ENCODE results near the gene SGTB.

SGTB gene, protein sequence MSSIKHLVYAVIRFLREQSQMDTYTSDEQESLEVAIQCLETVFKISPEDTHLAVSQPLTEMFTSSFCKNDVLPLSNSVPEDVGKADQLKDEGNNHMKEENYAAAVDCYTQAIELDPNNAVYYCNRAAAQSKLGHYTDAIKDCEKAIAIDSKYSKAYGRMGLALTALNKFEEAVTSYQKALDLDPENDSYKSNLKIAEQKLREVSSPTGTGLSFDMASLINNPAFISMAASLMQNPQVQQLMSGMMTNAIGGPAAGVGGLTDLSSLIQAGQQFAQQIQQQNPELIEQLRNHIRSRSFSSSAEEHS

GRCh38 chr5:65721720-65722574, at the start of gene SGTB, which contains the start of gene NLN:
SGTB (minus strand) TSS chr5:65722109; CDS start chr5:65720807, 1,302 bp downstream.
NLN (plus strand) TSS chr5:65722205; CDS start chr5:65722374, 169 bp downstream.
- peak within 1 kb of the TSS; percentile 94 to 98 for H3K27ac Mint-ChIP-seq
- H3K4me3 Mint-ChIP-seq = peak within 1 kb of the TSS; percentile 88 to 97
- H3K9me3 Mint-ChIP-seq = no peaks in the 10 kb centered on the region
- DNase-seq (peak; percentile 84 to 85), ATAC-seq (peak; percentile 95)
- no peaks in the 10 kb centered on the region for H3K27me3 Mint-ChIP-seq
- peaks cover 17% of the 10 kb centered on the region for H3K4me1 Mint-ChIP-seq

DNA sequence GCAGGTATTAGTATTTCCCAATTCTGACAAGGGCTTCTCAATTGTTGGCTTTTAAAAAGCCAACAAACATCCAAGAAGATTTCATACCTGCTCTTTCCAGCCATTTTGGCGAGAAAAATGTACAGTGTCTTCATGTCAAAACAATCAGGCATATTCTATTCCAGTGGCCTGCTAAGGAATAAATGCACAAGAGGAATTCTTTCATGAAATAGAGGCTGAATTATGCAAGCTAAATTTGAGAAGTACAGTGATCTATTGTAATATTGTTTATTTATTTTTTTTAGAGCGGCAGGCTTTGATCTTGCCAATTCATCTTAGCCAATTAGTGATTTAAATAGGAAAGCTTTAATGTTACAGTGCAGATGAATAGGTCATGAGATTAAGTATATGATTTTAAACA, 49.4 kb upstream of the SGTB start:
- no peak for ATAC-seq
- Mint-ChIP-seq H3K4me1 (peaks cover 11% of the 10 kb centered on the region), H3K9me3 (peaks cover 0 to 23% of the 10 kb centered on the region in 2 donors), H3K27ac (no peak overlapping the region), H3K4me3 (no peak overlapping the region), H3K27me3 (no peaks in the 10 kb centered on the region)
- DNase-seq = no peak

DNA sequence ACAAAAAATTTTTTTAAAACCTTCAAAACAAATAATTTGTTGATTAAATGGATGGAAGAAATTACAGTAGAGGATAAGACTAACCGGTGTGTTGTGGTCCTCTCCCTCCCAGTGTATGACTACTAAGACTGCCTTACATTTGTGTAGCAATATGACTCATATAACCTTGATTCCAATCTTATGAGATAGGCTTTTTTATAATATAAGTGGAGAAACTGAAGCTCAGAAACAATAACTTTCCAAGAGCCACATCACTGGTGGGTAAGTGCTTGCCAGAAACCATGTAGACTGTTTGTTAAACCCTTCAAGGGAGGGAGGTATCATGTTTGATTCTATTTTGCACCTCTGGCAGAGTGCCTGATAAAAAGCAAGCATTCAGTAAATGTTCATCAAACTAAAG, 47.6 kb upstream of the SGTB start:
- ATAC-seq = no peak
- Mint-ChIP-seq H3K9me3 (peaks cover 0 to 25% of the 10 kb centered on the region in 2 donors), H3K4me3 (no peak overlapping the region), H3K4me1 (peaks cover 15% of the 10 kb centered on the region), H3K27me3 (no peaks in the 10 kb centered on the region), H3K27ac (no peak overlapping the region)
- no peak for DNase-seq

DNA sequence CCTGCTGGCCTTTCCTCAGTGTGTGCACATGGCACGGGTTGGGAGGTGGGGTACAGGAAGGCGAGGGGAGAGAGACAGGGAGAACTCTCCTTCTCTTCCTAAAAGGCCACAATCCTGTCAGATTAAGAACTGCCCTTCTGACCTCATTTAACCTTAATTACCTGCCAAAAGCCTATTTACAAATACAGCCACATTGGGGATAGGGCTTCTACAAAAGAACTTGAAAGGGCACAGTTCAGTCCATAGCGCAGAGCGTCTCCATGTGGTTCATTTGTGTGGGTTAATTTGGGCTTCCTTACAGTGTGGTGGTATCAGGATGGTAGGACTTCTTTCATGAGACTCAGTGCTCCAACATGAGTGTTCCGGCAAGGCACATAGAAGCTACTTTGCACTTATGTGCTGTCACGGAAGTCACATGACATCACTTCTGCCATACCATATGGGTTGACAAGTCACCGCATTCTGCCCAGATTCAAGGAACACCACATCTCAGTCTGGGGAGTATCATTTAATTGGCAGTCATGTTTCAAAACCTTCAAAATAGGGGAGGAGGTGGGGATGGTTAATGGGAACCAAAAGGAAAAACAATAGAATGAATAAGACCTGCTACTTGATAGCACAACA, 46.9 kb upstream of the SGTB start:
- H3K4me3 Mint-ChIP-seq = no peak overlapping the region
- H3K27me3 Mint-ChIP-seq = no peaks in the 10 kb centered on the region
- ATAC-seq (no peak), DNase-seq (no peak)
- peaks cover 0 to 25% of the 10 kb centered on the region in 2 donors for H3K9me3 Mint-ChIP-seq
- peaks cover 9% of the 10 kb centered on the region for H3K4me1 Mint-ChIP-seq
- H3K27ac Mint-ChIP-seq = no peak overlapping the region

DNA sequence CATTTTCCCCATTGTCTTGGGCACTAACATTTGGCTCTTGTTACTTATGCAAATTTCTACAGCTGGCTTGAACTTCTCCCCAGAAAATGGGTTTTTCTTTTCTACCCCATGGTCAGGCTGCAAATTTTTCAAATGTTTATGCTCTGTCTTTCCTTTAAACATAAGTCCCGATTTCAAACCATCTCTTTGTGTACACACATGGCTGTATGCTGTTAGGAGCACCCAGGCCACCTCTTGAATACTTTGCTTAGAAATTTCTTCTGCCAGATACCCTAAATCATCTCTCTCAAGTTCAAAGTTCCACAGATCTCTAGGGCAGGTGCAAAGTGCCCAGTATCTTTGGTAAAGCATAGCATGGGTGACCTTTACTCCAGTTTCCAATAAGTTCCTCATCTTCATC, 45.7 kb upstream of the SGTB start:
- no peak for ATAC-seq
- Mint-ChIP-seq H3K9me3 (peaks cover 0 to 25% of the 10 kb centered on the region in 2 donors), H3K27ac (no peak overlapping the region), H3K27me3 (no peaks in the 10 kb centered on the region), H3K4me1 (peaks cover 7% of the 10 kb centered on the region), H3K4me3 (no peak overlapping the region)
- no peak for DNase-seq

DNA sequence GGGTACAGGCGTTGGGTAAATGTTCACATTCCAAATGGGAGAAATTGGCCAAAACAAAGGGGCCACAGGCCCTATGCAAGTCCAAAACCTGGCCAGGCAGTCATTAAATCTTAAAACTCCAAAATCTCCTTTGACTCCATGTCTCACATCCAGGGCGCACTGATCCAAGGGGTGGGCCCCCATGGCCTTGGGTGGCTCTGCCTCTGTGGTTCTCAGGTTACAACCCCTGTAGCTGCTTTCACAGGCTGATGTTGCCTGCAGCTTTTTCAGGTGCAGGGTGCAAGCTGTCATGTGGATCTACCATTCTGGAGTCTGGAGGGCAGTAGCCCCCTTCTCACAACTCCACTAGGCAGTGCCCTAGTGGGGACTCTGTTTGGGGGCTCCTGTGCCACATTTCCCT, 44.9 kb upstream of the SGTB start:
- Mint-ChIP-seq H3K27ac (no peak overlapping the region), H3K27me3 (no peaks in the 10 kb centered on the region), H3K9me3 (peaks cover 0 to 25% of the 10 kb centered on the region in 2 donors), H3K4me1 (peaks cover 7% of the 10 kb centered on the region), H3K4me3 (no peak overlapping the region)
- no peak for DNase-seq
- ATAC-seq = no peak

GRCh38 chr5:65766175-65766574, 44.3 kb upstream of the SGTB start:
- ATAC-seq (peak; percentile 39), DNase-seq (no peak)
- peaks cover 0 to 25% of the 10 kb centered on the region in 2 donors for H3K9me3 Mint-ChIP-seq
- no peak overlapping the region for H3K4me3 Mint-ChIP-seq
- peaks cover 8% of the 10 kb centered on the region for H3K4me1 Mint-ChIP-seq
- H3K27me3 Mint-ChIP-seq = no peaks in the 10 kb centered on the region
- no peak overlapping the region for H3K27ac Mint-ChIP-seq

DNA sequence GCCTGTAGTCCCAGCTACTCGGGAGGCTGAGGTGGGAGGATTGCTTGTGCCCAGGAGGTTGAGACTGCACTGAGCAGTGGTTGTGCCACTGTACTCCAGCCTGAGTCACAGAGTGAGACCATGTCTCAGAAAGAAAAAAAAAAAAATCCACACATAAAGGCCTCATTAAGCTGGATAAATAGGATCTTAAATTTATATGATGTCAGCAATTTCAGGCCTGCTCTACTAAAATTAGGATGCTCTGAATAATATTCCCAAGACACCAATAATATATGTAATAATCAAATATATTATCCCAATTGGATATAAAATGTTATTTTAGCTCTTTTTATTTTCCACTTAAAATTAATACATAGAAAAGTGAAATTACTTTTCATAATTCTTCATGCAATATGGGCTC, 43.7 kb upstream of the SGTB start:
- no peaks in the 10 kb centered on the region for H3K27me3 Mint-ChIP-seq
- H3K4me3 Mint-ChIP-seq = no peak overlapping the region
- ATAC-seq = no peak
- H3K4me1 Mint-ChIP-seq = peaks cover 14% of the 10 kb centered on the region
- no peak for DNase-seq
- peaks cover 0 to 25% of the 10 kb centered on the region in 2 donors for H3K9me3 Mint-ChIP-seq
- H3K27ac Mint-ChIP-seq = no peak overlapping the region

DNA sequence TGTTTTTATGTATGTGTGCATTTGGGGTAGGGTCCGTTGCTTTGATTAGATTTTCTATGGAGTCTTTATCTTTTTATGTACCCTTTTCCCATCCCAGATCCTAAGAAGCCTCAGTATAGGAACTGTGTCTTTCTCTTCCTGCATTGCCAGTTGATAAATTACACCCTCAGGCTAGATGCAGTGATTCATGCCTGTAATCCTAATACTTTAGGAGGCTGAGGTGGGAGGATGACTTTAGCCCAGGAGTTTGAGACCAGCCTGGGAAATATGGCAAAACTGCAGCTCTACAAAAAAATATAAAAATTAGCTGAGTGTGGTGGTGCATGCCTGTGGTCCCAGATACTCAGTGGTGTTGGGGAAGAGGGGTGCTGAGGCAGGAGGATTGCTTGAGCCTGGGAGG, 40.3 kb upstream of the SGTB start:
- no peak overlapping the region for H3K27ac Mint-ChIP-seq
- DNase-seq (no peak), ATAC-seq (no peak)
- H3K4me1 Mint-ChIP-seq = peaks cover 14% of the 10 kb centered on the region
- H3K9me3 Mint-ChIP-seq = peaks cover 0 to 12% of the 10 kb centered on the region in 2 donors
- no peak overlapping the region for H3K4me3 Mint-ChIP-seq
- no peaks in the 10 kb centered on the region for H3K27me3 Mint-ChIP-seq

DNA sequence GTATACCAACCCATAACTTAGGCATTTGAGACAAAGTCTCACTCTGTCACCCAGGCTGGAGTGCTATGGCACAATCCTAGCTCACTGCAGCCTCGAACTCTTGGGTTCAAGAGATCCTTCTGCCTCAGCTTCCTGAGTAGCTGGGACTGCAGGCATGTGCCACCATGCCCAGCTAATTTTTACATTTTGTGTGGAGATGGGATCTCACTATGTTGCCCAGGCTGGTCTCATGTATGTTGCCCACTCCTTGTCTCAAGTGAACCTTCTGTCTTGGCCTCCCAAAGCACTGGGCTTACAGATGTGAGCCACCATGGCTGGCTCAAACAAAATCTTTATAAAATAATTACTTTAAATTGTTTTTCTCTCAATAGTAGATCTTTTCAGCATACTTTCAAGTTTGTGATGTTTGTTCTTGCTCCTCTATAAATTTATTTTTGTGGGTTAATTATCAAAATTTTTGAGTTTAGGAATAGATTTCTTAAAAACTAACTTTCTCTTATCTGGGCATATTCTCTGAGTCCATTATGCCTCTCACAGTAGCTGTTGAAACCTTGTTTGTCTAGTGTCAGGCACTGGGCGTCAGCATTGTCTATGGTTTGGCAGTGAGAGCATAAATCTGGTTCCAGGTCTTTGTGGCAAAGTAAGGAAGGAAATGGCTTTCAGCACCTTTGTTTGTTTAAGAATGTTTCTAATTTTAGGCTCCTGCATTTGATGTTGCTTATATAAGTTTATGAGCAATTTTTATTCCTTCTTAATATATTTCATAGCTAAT, 38.8 kb upstream of the SGTB start:
- H3K4me3 Mint-ChIP-seq = no peak overlapping the region
- H3K27ac Mint-ChIP-seq = peak overlapping the region in 1 of 2 donors; percentile 60
- DNase-seq (peak; percentile 11 to 39), ATAC-seq (peak; percentile 79)
- H3K27me3 Mint-ChIP-seq = no peaks in the 10 kb centered on the region
- no peaks in the 10 kb centered on the region for H3K9me3 Mint-ChIP-seq
- peaks cover 7% of the 10 kb centered on the region for H3K4me1 Mint-ChIP-seq

DNA sequence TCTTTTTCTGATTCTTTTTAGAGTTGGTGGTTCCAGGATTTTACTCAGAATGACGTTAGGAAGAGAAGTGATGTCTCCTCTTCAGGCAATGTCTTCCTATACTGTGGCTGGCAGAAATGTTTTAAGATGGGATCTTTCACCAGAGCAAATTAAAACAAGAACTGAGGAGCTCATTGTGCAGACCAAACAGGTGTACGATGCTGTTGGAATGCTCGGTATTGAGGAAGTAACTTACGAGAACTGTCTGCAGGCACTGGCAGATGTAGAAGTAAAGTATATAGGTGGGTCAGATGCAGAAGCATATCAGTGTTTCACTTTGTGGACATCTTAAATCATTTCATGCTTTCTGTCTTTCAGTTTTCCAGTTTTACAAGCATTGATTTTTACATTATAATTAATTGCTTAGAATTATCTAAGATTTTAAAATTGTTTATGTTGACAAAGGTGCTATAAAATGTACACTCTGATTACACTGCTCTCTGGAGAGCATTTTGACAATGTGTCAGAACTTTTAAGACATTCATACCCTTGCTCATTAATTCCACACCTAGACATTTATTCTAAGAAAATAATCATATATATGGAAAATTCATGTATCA, 36.7 kb upstream of the SGTB start:
- Mint-ChIP-seq H3K27ac (no peak overlapping the region), H3K9me3 (no peaks in the 10 kb centered on the region), H3K4me3 (no peak overlapping the region), H3K27me3 (no peaks in the 10 kb centered on the region), H3K4me1 (peaks cover 7% of the 10 kb centered on the region)
- ATAC-seq (no peak), DNase-seq (no peak)

GRCh38 chr5:65753189-65753588, 31.3 kb upstream of the SGTB start:
- Mint-ChIP-seq H3K4me3 (no peak overlapping the region), H3K27me3 (no peaks in the 10 kb centered on the region), H3K9me3 (no peaks in the 10 kb centered on the region), H3K4me1 (peaks cover 5% of the 10 kb centered on the region), H3K27ac (no peak overlapping the region)
- ATAC-seq (no peak), DNase-seq (no peak)

DNA sequence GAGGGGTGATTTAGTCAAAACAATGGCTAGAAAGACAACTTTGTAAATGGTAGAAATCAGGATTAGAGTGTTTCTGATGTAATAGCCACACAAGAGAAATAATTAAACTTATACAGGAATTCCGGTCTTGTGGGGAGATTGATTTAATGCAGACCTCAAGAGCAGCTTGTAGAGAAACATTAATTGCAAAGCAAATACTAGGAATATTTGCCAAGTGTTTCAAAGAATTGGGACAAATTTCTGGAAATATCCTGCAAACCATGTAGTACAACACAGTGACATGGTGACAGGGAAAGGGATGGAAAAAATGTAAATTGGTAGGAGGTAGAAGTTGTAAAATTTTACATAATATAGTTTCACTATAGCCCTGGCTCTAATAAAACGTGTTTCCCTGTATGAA, 29.0 kb upstream of the SGTB start:
- Mint-ChIP-seq H3K27ac (no peak overlapping the region), H3K4me1 (peaks cover 5% of the 10 kb centered on the region), H3K9me3 (peaks cover 0 to 3% of the 10 kb centered on the region in 2 donors), H3K4me3 (no peak overlapping the region), H3K27me3 (no peaks in the 10 kb centered on the region)
- DNase-seq (no peak), ATAC-seq (no peak)

DNA sequence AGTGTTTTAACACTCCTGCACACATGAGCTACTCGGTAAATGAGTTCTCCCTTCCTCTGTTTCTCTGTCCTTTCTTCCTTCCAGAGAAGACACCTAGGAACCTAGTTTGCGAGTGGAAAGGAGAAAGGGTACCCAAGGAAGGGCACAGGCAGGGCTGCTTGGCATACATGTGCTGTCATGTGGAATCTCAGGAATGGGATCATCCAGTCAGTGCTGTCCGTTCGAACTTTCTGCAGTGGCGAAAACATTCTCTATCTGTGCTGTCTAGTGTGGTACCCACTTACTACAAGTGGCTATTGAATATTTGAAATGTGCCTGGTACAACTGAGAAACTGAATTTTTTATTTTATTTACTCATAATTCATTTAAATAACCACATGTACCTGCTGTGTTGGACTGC, 28.0 kb upstream of the SGTB start:
- Mint-ChIP-seq H3K4me1 (peaks cover 5% of the 10 kb centered on the region), H3K4me3 (no peak overlapping the region), H3K9me3 (peaks cover 0 to 3% of the 10 kb centered on the region in 2 donors), H3K27me3 (no peaks in the 10 kb centered on the region), H3K27ac (no peak overlapping the region)
- no peak for DNase-seq
- no peak for ATAC-seq

Measured in stimulated activated naive CD8-positive, alpha-beta T cell treated with anti-CD3 and anti-CD28 coated beads, Interleukin-15, amount 100 ng/mL, for 72 hours (primary cell).